PFSK-1 (cell line): ENCODE results near the gene C10orf71.

Experiments used
- FOXP2 ChIP-seq: optimal IDR thresholded peaks from 2 replicates; pipeline ENCODE3; 2011; ENCODE audit warnings: borderline replicate concordance, control low read depth, inconsistent platforms; ENCODE audit not compliant: insufficient read depth; ENCODE audit errors: extremely low read length, extremely low read depth
- POLR2AphosphoS5 ChIP-seq: IDR thresholded peaks from 2 replicates; pipeline ENCODE4 v1.6.1; 2012; ENCODE audit warnings: low read depth, mild to moderate bottlenecking, control low read depth, low read length, moderate library complexity
- REST ChIP-seq, 2 experiments: IDR thresholded peaks; 2 replicates each; pipeline versions ENCODE4 v1.6.1 to v1.8.0; 2011 to 2012; ENCODE audit warnings: low read depth in 2 of 2, low read length in 2 of 2, control low read depth in 1 of 2, inconsistent platforms in 1 of 2, mild to moderate bottlenecking in 1 of 2, moderate library complexity in 1 of 2; ENCODE audit not compliant: insufficient read depth in 1 of 2
- SIN3A ChIP-seq: IDR thresholded peaks from 2 replicates; pipeline ENCODE4 v1.6.1; 2012; ENCODE audit warnings: mild to moderate bottlenecking, low read length, moderate library complexity, borderline replicate concordance; ENCODE audit not compliant: insufficient read depth
- TAF1 ChIP-seq: IDR thresholded peaks from 2 replicates; pipeline ENCODE4 v1.6.1; 2012; ENCODE audit warnings: low read length, control low read depth, borderline replicate concordance; ENCODE audit not compliant: insufficient read depth

GRCh38 chr10:49348593-49348992 is 49.6 kb downstream of the C10orf71 start:
- TF ChIP-seq TAF1 (no peak), REST (IDR thresholded peaks at IDR 0.05; ENCODE audit: insufficient read depth in 1 of 2, low read depth in 2 of 2, low read length in 2 of 2) (no peak), SIN3A (no peak), POLR2AphosphoS5 (no peak), FOXP2 (no peak)
